Posterior vena cava (tissue), 2 donors: ENCODE data around the gene PPM1B. TPM values are rescaled to one million over a fixed set of nuclear protein-coding genes. Genes with fewer than 3 reads are reported as not detected.
"Not testable (repeated sequence)": the region's sequence is repeated elsewhere in the genome, so short reads cannot be mapped to it uniquely, and the experiment has no call there.

Experiments used
- DNase-seq: peaks from one replicate; pipeline ENCODE4 v3.0.0-alpha.2; 2020; ENCODE audit warnings: low spot score
- intact Hi-C, 2 donors: fragments of 100-400 bp; cut with DNase I; formaldehyde crosslinking; loops; one replicate each; pipeline versions ENCODE4 v1.14.1 to v1.14.2; 2022 to 2023
- total RNA-seq, 2 donors: library from RNA; stranded (reverse); fragmentation: NEBNext Ultra II Directional; extraction: Animal tissue kit (Norgen Biotek cat#: 25700); gene quantifications; one replicate each; pipeline ENCODE4 v1.2.1, GENCODE V29; 2021
- donor health status: DM: yes; HTN: yes; CAD: no.
- donor health status: DM: yes; HTN: yes; CAD: no.

PPM1B gene
- total RNA-seq, 2 donors from 2014 or later = 38.3 to 45.0 TPM

DNA sequence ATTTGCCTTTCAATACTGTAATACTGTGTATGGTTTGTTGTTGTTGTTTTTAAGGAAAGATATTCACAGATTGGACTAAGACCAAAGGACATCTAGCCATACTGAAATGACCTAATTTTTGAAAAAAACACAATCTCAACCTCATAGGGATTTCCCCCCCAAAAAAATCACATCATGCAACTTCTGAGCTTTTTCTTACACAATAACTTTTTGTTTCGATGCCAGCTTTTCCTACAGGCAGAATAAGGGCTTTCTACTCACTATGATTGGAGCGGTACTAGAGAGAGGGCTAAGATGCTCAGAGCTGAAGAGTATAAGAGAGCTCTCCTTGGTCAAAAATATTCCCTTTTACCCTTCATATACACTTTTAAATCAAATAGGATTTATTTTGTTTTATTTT, 74.2 kb downstream of the PPM1B start:
- intact Hi-C loops = loop anchor here in 1 of 2 donors (5.0 kb wide), 1 partner anchor 49 kb away; no protein-coding TSS in a partner anchor

DNA sequence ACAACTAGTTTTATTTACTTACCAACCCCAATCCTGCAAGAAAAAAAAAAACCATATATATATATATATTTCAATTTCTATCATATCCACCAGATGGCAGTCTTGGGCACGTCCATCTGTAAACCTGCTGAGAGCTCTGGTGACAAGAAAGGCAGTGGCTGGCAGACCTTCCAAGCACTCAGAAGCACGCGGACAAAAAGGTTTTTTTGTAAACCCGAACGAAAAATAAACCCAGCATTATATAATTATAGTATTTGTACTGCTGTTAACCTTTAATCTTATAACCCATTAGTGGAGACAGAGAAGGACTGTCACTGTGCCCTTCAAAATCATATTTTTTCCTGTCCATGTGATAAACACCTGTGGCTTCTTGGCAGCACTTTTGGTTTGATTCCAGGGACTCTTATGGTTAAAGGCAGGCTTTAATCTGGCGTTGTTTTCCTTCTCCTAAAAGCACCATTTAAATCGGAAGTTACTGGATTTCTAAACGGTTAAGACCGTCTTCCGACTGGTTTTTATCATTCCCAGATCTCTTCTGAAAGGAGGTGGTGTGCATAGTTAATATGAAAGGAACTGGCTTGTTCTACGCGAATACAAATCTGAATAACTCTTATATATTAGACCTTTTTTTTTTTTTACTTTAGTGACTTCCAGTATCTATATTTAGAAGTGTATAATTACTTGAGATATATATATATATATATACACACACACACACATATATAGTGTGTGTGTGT, 75.6 kb downstream of the PPM1B start:
- intact Hi-C loops = loop anchor here in 1 of 2 donors (5.0 kb wide), 1 partner anchor 48 kb away; no protein-coding TSS in a partner anchor
- DNase-seq = no peak

More for the DNA sequence above, 74.2 kb downstream of the PPM1B start:
- DNase-seq = no peak

DNA sequence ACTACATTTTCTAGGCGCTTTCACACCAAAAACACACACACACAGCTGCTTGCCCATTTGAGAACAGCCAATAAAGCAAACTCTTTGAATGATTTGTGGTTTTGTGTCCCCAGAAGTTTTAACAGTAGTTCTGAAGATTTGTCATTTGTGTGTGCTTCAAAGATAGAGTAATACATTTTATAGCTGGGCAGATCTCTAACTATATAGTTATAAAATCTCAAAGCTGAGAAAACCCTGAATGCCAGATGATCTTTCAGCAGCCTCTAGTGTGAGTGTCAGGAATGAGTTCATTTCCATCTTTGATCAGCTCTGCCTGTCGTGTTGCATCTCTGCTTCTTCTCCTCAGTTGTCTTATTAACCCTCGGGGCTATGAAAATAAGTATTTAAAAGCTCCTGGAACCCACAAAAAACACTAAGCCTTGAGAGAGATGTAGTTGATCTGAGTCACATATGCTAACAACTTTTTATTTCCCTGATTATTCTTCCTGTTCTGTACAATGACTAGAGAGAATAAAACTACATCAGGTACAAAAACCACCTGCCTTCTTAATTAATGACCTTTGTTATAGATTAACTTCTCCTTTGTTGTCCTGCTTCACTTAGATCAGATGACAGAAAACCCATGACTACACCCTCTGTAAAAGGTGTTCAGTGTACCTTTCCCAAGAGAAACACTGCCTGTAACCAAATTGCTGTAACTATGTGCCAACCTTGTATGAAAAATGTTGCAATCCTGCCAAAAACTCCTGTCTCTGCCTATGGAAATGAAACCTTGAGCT, 76.6 kb downstream of the PPM1B start:
- intact Hi-C loops = no loop called here

DNA sequence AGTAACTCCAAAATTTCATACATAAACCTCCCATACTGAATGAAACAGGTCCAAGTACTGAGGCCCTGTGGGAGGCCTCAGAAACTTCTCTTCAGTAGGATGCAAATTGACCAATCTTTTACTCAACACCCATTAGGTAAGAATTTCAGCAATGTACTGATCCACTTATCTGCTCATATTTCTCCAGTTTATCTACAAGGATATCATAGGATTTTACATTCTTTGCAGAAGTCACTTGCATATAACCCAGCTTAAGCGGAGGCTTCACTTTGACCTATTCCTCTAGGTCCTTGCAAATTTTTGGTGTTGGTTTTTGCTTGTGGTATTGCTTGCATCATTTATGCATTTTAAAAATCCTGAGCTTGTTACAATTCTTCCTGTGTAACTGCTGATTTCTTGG, 77.8 kb downstream of the PPM1B start:
- intact Hi-C loops = no loop called here
- DNase-seq = no peak

More for the DNA sequence above, 76.6 kb downstream of the PPM1B start:
- DNase-seq = no peak

DNA sequence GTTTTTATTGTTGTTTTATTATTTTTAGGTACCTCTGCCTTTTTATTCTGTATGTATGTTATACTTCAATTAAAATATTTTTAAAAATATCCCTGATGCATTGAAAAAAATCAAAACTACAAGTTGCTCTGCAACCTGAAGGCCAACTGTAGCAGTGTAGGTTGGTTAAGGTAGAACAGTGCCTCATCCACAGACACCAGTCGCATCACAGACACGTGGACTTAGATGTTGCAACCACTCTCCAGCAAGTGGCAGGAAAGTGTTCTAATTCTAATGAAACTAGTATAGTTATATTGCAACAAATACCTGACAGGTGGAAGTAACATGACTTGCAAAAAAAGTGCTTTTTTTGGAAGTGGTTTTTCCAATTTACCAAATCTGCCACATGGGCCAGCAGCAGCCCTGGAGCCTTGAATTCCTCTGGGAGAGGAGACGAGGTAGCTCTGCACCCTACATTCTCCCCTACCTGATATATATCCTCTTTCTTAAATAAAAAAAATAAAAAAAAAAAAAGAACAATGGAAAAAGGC, 78.2 kb downstream of the PPM1B start:
- intact Hi-C loops = no loop called here
- DNase-seq = no peak

DNA sequence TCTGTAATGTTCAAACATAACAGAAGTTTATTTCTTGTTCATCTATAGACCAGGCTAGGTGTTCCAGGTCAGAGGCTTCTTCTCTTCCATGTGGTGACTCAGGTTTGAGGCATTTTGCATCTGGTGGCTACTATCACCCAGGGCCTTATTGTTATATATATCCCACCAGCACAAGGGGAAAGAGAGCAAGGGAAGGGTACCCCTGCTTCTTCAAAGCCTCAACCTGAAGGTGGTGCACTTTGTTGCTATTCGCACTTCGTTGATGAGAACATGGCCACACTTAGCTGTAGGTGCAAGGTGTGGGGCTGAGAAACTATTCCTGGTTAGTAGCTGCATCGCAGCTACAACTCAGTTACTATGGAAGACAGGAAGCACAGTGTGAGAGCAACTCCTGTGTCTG, 79.2 kb downstream of the PPM1B start:
- intact Hi-C loops = loop anchor here in 1 of 2 donors (1.0 kb wide), 1 partner anchor 11 kb away; no protein-coding TSS in a partner anchor
- DNase-seq = no peak

DNA sequence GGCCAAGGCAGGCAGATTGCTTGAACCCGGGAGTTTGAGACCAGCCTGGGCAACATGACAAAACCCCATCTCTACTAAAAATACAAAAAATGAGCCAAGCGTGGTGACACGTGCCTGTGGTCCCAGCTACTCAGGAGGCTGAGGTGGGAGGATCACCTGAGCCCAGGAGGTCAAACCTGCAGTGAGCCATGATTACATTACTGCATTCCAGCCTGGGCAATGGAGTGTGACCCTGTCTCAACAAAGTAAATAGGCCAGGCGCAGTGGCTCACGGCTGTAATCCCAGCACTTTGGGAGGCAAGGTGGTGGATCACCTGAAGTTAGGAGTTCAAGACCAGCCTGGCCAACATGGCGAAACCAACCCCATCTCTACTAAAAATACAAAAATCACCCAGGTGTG, 80.6 kb downstream of the PPM1B start:
- intact Hi-C loops, DNase-seq: not testable (repeated sequence)

DNA sequence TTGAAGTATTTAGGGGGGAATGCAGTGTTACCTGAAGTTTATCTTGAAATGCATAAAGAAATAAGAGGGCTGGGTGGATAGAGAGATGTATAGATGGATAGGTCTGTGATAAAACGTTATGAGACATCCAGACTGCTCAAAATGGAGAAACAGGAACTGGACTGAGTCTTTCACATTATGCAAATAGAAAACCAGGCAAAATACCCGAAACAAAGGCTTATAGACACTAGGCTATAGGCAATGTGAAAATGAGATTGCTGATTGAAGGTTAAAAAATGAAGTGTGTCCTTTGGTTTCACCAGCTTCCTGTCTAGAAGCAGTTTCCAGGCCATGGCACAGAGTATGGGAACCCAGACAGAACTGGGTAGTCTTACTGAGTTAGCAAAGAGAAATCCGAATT, 81.7 kb downstream of the PPM1B start:
- no peak for DNase-seq
- intact Hi-C loops = loop anchor here in 1 of 2 donors (5.0 kb wide), 1 partner anchor 47 kb away; no protein-coding TSS in a partner anchor

DNA sequence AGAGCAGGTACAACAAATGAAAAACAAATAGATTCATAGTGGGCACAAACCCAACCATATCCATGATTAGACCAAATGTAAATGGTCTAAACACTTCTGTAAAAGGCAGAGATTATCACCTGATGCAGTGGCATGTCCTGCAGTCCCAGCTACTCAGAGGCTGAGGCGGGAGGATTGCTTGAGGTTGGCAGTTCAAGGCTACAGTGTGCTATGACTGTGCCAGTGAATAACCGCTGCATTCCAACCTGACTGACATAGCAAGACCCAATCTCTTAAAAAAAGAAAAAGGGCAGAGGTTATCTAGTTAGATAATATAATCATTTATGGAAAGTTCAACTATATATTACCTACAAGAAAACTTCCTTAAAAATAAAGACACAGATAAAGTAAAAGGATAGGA, 85.3 kb downstream of the PPM1B start:
- intact Hi-C loops = loop anchor here in 1 of 2 donors (5.0 kb wide), 1 partner anchor 43 kb away; no protein-coding TSS in a partner anchor
- DNase-seq = no peak

DNA sequence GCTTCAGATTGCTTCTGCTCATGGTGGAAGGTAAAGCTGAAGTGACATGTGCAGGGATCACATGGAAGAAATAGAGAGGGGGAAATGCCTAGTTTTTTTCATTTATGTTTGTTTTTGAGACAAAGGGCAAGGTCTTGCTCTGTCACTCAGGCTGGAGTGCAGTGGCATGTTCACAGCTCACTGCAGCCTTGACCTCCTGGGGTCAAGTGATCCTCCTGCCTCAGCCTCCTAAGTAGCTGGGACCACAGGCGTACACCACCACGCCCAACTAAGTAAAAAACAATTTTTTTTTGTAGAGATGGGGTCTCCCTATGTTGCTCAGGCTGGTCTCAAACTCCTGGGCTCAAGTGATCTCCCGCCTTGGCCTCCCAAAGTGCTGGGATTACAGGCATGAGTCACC, 87.0 kb downstream of the PPM1B start:
- intact Hi-C loops, DNase-seq: not testable (repeated sequence)

DNA sequence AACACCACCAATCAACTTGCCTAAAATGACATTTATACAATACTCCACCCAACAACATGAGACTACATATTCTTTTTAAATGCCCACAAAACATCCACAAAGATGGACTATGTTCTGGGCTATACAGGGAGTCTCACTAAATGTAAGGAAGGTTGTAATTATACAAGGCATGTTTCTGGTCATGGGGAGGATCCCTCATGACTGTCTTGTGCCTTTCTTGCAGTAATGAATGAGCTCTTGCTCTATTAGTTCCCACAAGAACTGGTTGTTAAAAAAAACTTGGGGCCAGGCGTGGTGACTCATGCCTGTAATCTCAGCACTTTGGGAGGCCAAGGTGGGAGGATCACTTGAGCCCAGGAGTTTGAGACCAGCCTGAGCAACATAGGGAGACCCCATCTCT, 89.1 kb downstream of the PPM1B start:
- DNase-seq, intact Hi-C loops: not testable (repeated sequence)

DNA sequence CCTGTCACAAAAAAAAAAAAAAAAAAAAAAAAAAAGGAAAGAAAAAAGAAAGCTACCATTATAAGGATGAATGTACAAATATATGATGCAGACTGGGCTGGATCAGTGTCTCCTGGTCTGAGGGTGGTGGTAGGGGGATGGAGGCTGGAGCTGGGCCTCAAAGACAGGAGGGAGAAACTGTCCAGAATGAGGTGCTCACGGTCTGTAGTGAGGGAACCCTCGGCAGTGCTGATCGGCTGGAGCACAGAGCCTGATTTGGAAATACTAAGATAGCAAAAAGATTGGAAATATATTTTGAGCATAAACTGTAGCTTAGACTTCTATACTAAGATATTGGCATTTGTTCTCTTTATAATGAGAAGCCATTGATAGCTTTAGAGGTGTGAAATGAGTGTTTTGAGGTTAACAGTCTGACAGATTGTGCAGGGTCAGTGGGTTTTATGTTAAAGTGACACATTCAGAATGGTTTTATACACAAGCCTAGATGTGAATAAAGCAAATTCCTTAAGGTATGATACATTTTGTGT, 98.7 kb downstream of the PPM1B start:
- intact Hi-C loops = no loop called here
- no peak for DNase-seq

DNA sequence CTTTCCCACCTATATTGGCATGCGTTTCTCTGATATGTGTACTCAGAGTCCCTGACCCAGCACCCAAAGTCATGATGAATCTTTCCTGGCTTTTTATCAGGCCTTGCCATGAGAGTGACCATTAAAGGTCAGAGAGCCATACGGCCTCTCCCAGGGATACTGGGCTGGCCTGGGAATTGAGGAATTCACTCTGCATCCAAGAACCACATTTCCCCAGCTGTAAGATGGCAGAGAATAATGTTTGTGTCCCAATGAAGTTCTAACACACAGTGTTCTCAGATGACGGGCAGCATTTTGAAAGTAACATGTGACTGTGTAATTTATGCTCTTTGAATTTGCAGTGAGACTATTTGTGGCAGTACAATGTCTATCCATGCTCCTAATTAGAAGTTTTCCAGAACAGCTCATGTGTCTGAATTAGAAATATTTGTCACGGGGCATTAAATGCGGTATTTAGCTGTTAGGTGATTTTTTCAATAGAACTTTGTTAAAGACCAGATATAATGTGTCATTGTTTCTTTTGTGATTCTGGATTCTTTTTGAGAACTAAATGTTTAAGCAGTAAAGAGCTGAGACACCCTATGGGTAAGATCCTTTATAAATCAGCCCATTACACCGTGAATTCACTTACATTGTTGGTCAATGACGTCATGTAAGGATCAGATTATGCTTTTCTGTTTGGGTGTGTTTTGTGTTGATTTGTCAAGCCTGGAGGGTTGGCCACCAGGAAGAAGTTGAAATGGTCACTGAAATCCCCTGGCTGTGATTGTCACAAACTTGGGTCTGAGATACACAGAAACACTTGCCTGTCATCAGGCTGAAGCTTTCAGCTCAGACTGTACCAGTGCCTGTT, 99.3 kb downstream of the PPM1B start:
- intact Hi-C loops = no loop called here
- no peak for DNase-seq

DNA sequence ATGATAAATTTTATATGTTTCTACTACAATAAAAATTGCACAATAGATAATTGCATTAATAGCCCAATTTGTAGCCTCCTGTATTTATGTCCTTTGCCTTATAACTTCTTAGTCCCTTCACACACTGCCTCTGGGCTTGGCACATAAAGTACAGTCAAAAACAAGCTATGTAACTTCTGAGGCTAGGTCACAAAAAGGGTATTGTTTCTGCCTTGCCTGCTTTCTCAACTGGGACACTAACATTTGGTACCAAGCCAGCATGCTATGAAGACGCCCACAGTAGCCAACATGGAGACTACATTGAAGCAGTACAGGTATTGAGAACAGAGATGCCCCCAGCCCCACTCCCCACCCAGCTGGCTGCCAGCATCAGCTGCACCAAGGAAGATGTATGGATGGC, 101.2 kb downstream of the PPM1B start:
- intact Hi-C loops = no loop called here
- no peak for DNase-seq

DNA sequence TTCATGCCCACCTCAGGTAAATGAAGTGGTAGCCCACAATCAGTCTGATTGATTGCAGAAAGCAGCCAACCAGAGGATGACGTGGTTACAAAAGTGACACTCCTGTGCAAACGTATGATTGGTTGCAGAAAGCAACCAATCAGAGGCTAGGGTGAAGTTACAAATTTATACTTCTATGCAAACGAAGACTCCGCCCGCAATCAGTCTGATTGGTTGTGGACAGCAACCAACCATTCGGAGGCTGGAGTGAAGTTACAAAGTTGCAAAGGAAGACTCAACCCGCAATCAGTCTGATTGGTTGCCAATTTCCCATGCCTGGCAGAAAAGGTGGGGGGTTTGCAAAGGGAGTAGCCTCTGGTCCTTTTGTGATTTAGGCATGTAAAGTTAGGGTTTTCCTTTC, 102.6 kb downstream of the PPM1B start:
- intact Hi-C loops = no loop called here
- no peak for DNase-seq

DNA sequence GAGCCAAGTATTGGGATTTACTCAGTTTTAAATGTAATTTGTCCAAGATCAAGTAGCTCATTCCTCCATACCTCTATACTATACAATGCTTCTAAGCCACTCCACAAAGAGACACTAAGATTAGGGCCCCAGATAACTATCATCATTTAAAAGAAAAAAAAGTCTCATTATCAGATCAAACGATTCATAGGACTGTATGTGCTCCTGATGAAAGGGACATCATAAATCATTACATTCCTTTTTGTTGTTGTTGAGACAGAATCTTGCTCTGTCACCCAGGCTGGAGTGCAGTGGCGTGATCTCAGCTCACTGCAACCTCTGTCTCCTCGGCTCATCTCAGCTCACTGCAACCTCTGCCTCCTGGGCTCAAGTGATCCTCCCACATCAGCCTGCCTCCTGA, 104.4 kb downstream of the PPM1B start:
- intact Hi-C loops = no loop called here

DNA sequence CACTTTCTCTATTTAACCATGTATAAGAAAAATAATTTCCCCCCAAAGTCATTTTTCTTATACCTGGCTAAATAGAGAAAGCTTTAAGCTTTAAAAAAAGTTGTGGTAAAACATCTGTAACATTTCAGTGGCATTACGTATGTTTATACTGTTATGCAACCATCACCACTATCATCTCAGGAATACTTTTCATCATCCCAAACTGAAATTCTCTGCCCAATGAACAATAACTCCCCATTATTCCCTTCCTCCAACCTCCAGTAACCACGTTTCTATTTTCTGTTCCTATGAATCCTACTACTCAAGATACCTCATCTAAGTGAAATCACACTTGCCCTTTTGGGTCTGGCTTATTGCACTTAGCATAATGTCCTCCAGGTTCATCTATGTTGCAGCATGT, 104.9 kb downstream of the PPM1B start:
- intact Hi-C loops = no loop called here
- no peak for DNase-seq

More for the DNA sequence above, 104.4 kb downstream of the PPM1B start:
- no peak for DNase-seq

DNA sequence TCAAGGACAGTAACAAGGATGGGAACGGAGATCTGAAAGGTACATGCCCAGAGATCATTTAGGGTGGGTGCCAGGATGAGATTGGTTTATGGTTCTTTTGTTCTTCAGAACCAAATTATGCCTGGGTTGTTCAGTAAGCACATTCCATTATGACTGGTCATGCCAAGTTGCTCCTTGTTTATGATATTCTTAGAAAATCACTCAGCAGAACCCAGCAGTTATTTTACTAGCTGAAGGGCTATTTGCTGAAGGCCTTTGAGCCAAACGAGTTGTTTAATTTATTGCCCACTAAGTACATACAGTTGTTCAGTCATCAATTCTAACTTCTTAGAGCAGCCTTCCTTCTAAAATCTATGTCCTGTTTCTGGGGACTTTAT, 107.2 kb downstream of the PPM1B start:
- intact Hi-C loops = no loop called here
- no peak for DNase-seq

DNA sequence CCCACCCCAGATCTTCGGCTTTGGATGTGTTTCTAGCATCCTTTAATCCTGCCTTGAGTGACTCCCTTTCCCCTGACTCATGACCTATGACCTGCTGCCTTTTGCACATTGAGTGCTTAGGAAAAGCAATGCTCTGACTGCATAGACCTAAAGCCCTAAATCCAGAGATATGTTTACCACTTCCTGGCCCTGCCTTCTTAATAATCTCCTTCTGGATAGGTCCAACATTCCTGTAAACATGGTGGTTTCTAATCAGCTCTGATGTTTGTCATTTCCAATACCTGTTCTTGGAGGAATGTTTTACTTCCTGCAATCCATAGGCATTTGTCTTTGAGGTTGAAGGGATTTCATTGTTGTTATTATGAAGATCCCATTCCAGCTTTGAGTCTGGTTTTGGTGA, 108.9 kb downstream of the PPM1B start:
- DNase-seq = no peak
- intact Hi-C loops = no loop called here
